GM21381 (cell line): ENCODE measurements around the gene MED12L.
A peak's percentile ranks its signal among the peaks of the same experiment; 100 is the strongest.

Source experiments
- ATAC-seq: cut with Tn5 transposase; IDR thresholded peaks from one replicate; pipeline ENCODE4 v1.9.1; 2021; ENCODE audit warnings: mild to moderate bottlenecking, moderate library complexity; ENCODE audit not compliant: unreplicated experiment

Gene MED12L

GRCh38 chr3:151315846-151316245 is 230.4 kb downstream of the MED12L start:
- no peak for ATAC-seq

- no peak for ATAC-seq
Measured at GRCh38 chr3:151316267-151316991, 231.0 kb downstream of the MED12L start, which contains the start of gene GPR87. Gene GPR87 (minus strand): TSS chr3:151316820. CDS start chr3:151300100, 16,720 bp downstream.

DNA sequence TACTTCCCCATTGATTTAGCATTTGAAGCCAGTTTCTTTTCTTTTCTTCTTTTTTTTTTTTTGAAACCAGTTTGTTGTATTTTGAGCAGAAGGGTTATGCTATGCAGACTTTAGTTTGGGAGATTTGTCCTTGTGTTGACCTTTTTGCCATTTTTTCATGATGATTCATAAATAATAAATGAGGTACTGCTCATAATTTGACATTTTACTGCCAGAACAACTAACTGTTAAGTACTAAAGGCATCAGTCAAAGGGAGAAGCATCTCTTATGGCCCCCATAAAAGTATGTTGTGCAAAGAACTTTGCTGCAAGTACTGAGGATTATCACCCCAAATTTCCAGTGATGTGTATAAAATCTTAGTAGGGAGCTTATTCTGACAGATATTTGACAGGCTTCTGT is 232.8 kb downstream of the MED12L start:
- no peak for ATAC-seq

DNA sequence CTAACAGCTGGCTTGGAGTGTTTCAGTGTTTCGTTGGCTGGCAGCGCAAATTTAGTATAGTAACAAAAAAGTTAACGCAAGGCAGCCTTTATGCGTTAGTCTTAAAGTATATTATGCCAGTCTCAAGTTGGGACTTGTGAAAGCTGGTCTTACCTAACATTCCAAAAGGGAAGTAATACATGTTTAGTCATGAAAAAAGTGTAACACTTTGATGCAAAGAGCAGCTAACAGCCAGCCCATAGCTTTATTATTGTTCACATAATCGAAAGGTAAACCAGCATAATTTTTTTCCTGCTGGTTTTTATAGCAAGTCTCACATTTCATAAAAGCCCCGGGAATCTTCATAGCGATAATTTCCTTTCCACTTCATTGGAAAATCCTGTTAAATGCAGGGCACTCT is 233.5 kb downstream of the MED12L start:
- no peak for ATAC-seq

DNA sequence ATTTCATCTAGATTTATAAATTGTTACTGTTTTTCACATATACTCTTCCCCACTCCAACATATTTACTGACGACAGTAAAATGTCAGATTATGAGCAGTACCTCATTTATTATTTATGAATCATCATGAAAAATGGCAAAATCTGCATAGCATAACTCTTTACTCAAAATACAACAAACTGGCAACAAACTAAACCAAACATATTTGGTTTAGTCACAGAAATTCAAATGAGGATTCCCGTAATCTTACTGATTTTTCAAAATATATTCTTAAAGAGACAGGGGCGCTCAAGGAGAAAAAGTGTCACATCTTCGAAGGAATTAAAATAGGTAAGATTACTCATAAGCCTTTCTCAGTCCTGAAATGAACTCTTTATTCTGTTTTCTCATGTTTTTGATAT is 234.2 kb downstream of the MED12L start:
- ATAC-seq = no peak

GRCh38 chr3:151320131-151320530 is 234.7 kb downstream of the MED12L start:
- ATAC-seq = no peak

GRCh38 chr3:151321526-151321925 is 236.1 kb downstream of the MED12L start:
- ATAC-seq = no peak

GRCh38 chr3:151322511-151322910 is 237.0 kb downstream of the MED12L start:
- no peak for ATAC-seq

- no peak for ATAC-seq
Measured at GRCh38 chr3:151327571-151328198, 242.2 kb downstream of the MED12L start.

DNA sequence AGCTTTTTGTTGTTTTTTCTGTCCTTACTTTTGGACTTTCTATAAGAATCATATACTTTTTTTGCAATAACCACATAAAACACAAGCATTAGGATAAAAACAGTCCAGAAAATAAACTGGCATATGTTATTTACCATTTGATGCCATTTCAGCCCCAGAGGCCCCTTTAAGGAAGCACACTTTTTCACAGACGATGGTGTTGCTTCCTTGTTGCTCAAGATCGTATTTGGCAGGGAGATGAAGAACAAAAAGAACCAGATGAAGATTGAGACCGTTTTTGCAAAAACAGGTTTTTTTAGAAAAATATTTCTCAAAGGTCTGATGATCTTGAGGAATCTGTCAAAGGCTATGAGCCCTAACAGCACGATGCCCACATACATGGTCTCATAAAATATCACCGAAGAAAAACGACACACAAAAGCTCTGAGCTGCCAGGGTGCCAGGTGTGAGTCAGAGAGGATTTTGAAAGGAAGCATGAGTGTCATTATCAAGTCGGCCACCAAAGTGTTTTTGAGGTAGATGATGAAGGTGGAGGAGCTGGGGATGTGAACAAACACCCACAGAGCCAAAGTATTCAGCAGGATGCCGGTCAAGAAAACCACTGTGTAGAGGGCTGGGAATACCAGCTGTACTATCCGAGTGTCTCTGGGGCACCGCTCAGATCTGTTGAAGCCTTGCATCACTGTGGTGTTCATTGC is 243.0 kb downstream of the MED12L start:
- ATAC-seq = no peak

GRCh38 chr3:151329363-151329762 is 243.9 kb downstream of the MED12L start, which contains the start of gene P2RY13:
Gene P2RY13 (minus strand): TSS chr3:151329549. CDS start chr3:151329528, 21 bp downstream.
- ATAC-seq = no peak

DNA sequence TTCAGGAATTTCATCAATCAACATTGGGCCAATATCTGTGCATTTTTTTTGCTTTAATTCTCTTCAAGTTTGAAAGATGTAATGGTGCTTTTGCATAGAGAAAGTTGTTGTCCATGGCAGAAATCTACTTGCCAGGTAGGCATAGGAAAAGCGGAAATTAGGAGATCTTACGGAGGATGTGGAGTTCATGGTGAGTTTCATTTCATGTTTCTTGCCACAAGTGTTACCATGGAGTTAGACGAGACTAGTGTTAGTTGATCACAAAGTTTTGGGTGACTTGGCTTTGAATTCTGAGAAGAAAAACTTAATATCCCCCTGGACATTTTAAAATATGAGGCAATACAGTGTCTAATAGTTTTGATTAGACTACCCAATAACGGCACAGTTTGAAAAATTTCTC is 244.9 kb downstream of the MED12L start:
- no peak for ATAC-seq

DNA sequence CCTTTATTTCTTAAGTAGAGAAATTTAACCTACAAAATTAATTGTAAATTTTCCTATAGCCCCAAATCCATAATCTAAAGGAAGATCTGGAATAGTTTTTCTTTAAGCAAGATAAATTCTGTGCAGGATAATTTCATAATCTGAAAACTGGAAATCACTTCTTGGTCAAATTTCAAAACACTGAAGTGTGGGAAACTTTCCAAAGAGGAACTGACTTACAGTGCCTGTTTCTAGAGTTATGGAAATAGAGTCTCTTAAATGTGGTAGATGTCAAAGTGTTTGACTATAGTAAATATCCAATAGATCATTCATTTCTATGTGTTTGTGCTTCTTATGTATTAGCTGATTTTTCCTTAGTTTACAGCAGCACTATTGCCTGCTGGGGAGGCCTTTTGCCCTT is 245.4 kb downstream of the MED12L start:
- ATAC-seq = no peak

DNA sequence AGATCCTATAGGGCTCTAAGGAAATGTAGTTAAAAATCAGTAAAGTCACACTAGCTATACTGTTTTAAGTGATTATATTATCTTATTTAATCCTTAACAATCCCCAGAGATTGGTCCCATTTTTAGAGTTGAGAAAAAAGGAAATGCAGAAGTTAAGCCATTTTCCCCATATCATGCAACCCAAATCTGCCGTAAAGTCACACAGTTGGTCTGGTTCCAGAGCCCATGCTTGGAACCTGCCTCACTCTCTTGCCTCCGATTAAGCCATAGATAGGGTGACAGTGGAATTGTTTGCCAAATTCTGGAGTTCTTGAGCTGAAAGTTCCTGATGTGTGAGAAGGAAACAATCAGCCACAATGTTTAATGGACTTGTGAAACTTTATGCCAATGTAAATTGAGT is 246.2 kb downstream of the MED12L start:
- no peak for ATAC-seq

DNA sequence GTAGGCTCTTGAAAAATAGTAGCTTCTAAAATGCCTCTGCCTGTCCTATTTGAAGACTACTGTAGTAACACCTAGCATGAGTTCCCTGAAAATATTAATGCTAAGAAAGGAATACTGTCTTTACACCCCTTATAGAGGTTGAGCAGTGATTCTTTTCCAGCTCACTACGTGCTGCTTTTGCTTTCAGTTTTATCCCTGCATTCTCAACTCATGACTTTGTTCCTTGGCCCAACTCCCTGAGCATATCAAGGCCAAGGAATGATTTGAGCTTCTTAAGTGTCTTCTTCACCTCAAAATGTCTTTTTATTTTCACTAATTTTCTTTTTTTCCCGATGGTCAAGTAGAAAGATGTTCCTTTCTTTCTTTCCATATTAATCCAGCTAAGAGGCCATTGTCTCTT is 260.4 kb downstream of the MED12L start:
- ATAC-seq = no peak

GRCh38 chr3:151346292-151346691 is 260.8 kb downstream of the MED12L start:
- no peak for ATAC-seq

DNA sequence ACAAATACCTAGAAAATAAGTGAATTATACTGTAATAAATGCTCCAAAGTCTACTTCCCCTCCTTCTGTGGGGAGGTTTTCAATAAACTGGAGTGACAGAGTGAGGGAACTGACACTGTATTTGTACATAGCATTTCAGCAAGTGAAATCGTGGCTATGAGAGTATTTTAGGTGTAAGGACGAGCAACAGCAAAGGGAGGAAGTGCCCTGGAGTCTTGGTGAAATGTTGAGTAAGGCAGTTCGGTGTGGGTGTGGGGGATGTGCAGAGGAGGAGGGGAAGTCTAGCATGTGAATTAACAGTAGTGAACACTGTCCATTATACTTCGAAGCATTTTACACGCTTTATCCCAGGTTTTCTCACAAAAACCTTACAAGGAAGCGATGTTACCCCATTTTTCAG is 262.0 kb downstream of the MED12L start:
- ATAC-seq = no peak

GRCh38 chr3:151350656-151351055 is 265.2 kb downstream of the MED12L start:
- no peak for ATAC-seq

GRCh38 chr3:151351219-151351618 is 265.8 kb downstream of the MED12L start:
- ATAC-seq = peak; percentile 69

GRCh38 chr3:151351648-151352047 is 266.2 kb downstream of the MED12L start:
- ATAC-seq = peak; percentile 23

DNA sequence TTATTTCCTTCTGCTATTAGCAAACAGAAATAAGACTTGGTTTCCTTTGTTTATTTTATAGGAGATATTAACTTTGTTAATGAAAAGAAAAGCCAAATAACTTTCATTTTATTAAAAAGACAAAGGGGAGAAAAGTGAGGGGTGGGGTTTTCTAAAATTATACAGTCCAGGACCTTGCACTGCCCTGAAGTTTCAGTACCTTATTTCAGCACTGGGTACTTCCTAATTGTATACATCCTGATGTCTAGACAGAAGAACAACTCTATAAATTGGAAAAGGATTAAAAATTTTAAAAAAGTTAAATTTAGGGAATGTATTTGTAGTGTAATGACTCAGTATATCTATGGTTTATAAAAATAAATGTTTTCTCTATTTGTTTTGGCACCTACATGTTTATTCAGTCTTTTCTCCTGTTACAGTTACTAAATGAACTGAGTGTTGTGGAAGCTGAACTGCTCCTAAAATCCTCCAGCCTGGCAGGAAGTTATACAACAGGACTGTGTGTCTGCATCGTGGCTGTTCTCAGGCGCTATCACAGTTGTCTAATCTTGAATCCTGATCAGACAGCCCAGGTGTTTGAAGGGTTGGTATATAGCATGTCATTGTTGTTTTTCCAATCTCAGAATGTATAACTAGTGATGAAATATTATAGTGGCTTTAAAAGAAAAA is 271.5 kb downstream of the MED12L start:
- no peak for ATAC-seq
